IMR-90 (cell line): ENCODE data around the gene CUBN. TPM values are rescaled to one million over a fixed set of nuclear protein-coding genes. Genes with fewer than 3 reads are reported as not detected.
A peak's percentile ranks its signal among the peaks of the same experiment; 100 is the strongest.

Experiments used
- ATAC-seq: fragments of 200-7000 bp; cut with Tn5 transposase; 2 replicates; pipeline ENCODE4 v1.9.1; 2020; ENCODE audit warnings: low read depth, mild to moderate bottlenecking, moderate library complexity
- BruUV-seq: library from RNA; stranded (reverse); fragments of 400-500 nt; replicated peaks from 2 replicates; lab custom pipeline; 2021; lab: Mats Ljungman, UMichigan
- CTCF ChIA-PET: fragments of 300-600 bp; formaldehyde crosslinking; extraction: SDS; loops from one replicate; lab custom pipeline; 2021; ENCODE audit warnings: antibody characterized with exemption; lab: Yijun Ruan, JAX
- POLR2A ChIA-PET: fragments of 300-600 bp; sonication (Branson Sonifier 250); formaldehyde crosslinking; loops from one replicate; lab custom pipeline; 2022; ENCODE audit warnings: antibody characterized with exemption; ENCODE audit not compliant: unreplicated experiment; lab: Charles Lee
- DNase-seq: peaks from one replicate; pipeline ENCODE4 v3.0.0; 2013
- H2AFZ ChIP-seq: replicated peaks from 2 replicates; pipeline ENCODE3; 2013; ENCODE audit warnings: low read length, mild to moderate bottlenecking; ENCODE audit not compliant: poor library complexity
- H2AK5ac ChIP-seq: 2 replicates; pipeline ENCODE4 v1.6.1; 2013; ENCODE audit warnings: low read depth, low read length, inconsistent platforms
- H2AK9ac ChIP-seq: replicated peaks from 2 replicates; pipeline ENCODE3; 2013; ENCODE audit warnings: mild to moderate bottlenecking, low read depth, low read length, moderate library complexity; ENCODE audit not compliant: poor library complexity
- H2BK120ac ChIP-seq: 2 replicates; pipeline ENCODE4 v1.6.1; 2013; ENCODE audit warnings: low read depth, low read length, inconsistent platforms
- H2BK15ac ChIP-seq: 3 replicates; pipeline ENCODE4 v1.6.1; 2013; ENCODE audit warnings: low read depth, low read length, inconsistent platforms
- H2BK20ac ChIP-seq: 2 replicates; pipeline ENCODE4 v1.6.1; 2013; ENCODE audit warnings: low read depth, mild to moderate bottlenecking, inconsistent platforms, low read length, moderate library complexity
- H2BK5ac ChIP-seq: 2 replicates; pipeline ENCODE4 v1.6.1; 2013; ENCODE audit warnings: mild to moderate bottlenecking, low read depth, low read length, inconsistent platforms; ENCODE audit not compliant: poor library complexity, severe bottlenecking
- H3K14ac ChIP-seq: replicated peaks from 2 replicates; pipeline ENCODE4 v1.6.1; 2013; ENCODE audit warnings: low read depth, low read length, inconsistent platforms
- H3K18ac ChIP-seq: 2 replicates; pipeline ENCODE4 v1.6.1; 2013; ENCODE audit warnings: low read depth, low read length, control low read depth
- H3K23ac ChIP-seq: 2 replicates; pipeline ENCODE4 v1.6.1; 2013; ENCODE audit warnings: low read depth, low read length, inconsistent platforms
- H3K27ac ChIP-seq: 2 replicates; pipeline ENCODE4 v1.5.1; 2013; ENCODE audit warnings: mild to moderate bottlenecking, control low read depth, low read length; ENCODE audit not compliant: insufficient read depth
- H3K27me3 ChIP-seq: 2 replicates; pipeline ENCODE4 v1.6.1; 2013; ENCODE audit warnings: low read length; ENCODE audit not compliant: control insufficient read depth, insufficient read depth
- H3K36me3 ChIP-seq: 2 replicates; pipeline ENCODE4 v1.6.1; 2013; ENCODE audit warnings: low read length, mixed read lengths; ENCODE audit not compliant: control insufficient read depth, insufficient read depth
- H3K4ac ChIP-seq: 2 replicates; pipeline ENCODE4 v1.6.1; 2013; ENCODE audit warnings: low read depth, low read length, inconsistent platforms
- H3K4me1 ChIP-seq: 2 replicates; pipeline ENCODE4 v1.6.1; 2013; ENCODE audit warnings: low read length, mixed read lengths; ENCODE audit not compliant: control insufficient read depth, insufficient read depth
- H3K4me2 ChIP-seq: 2 replicates; pipeline ENCODE4 v1.6.1; 2013; ENCODE audit warnings: low read depth, mild to moderate bottlenecking, control low read depth, low read length, moderate library complexity
- H3K4me3 ChIP-seq: 2 replicates; pipeline ENCODE4 v1.5.1; 2013; ENCODE audit warnings: low read depth, mild to moderate bottlenecking, control low read depth, low read length, moderate library complexity; ENCODE audit not compliant: insufficient read depth
- H3K56ac ChIP-seq: 2 replicates; pipeline ENCODE4 v1.6.1; 2013; ENCODE audit warnings: low read length, inconsistent platforms; ENCODE audit not compliant: insufficient read depth; ENCODE audit errors: extremely low read depth
- H3K79me1 ChIP-seq, 2 experiments: 2 replicates each; pipeline ENCODE4 v1.6.1; 2013; ENCODE audit warnings: low read length in 2 of 2, inconsistent platforms in 1 of 2, low read depth in 1 of 2
- H3K9ac ChIP-seq: 2 replicates; pipeline ENCODE4 v1.6.1; 2013; ENCODE audit warnings: low read depth, low read length, control low read depth
- H3K9me1 ChIP-seq: 2 replicates; pipeline ENCODE4 v1.6.1; 2013; ENCODE audit warnings: low read length, inconsistent platforms; ENCODE audit not compliant: insufficient read depth
- H3K9me3 ChIP-seq: 2 replicates; pipeline ENCODE4 v1.6.1; 2013; ENCODE audit warnings: low read length; ENCODE audit not compliant: control insufficient read depth, insufficient read depth
- H4K20me1 ChIP-seq: 2 replicates; pipeline ENCODE4 v1.6.1; 2013; ENCODE audit warnings: low read length, inconsistent platforms; ENCODE audit not compliant: insufficient read depth
- H4K5ac ChIP-seq: 2 replicates; pipeline ENCODE4 v1.6.1; 2013; ENCODE audit warnings: mild to moderate bottlenecking, low read depth, low read length, control low read depth
- H4K8ac ChIP-seq, 2 experiments: 2 replicates each; pipeline ENCODE4 v1.6.1; 2013; ENCODE audit warnings: low read depth in 2 of 2, low read length in 2 of 2, control low read depth in 1 of 2, inconsistent platforms in 1 of 2
- H4K91ac ChIP-seq: 2 replicates; pipeline ENCODE4 v1.6.1; 2013; ENCODE audit warnings: low read depth, low read length, inconsistent platforms; ENCODE audit not compliant: insufficient read depth
- BHLHE40 ChIP-seq: fragments of 150-350 bp; IDR thresholded peaks from 2 replicates; pipeline ENCODE4 v1.6.1; 2016; ENCODE audit warnings: mild to moderate bottlenecking, low read depth, low read length
- CHD1 ChIP-seq: IDR thresholded peaks from 2 replicates; pipeline ENCODE4 v1.6.1; 2012; ENCODE audit warnings: low read depth, low read length, improper control_type of control experiment
- FOS ChIP-seq: fragments of 150-350 bp; IDR thresholded peaks from 2 replicates; pipeline ENCODE4 v1.6.1; 2016; ENCODE audit warnings: low read depth, low read length
- MAFK ChIP-seq: IDR thresholded peaks from 2 replicates; pipeline ENCODE4 v1.6.1; 2012; ENCODE audit warnings: low read depth, low read length, improper control_type of control experiment
- MAZ ChIP-seq: IDR thresholded peaks from 2 replicates; pipeline ENCODE4 v1.6.1; 2012; ENCODE audit warnings: low read depth, mild to moderate bottlenecking, low read length, improper control_type of control experiment, moderate library complexity, borderline replicate concordance
- NFE2L2 ChIP-seq: fragments of 150-350 bp; IDR thresholded peaks from 2 replicates; pipeline ENCODE4 v1.6.1; 2016; ENCODE audit warnings: low read depth, mild to moderate bottlenecking, low read length
- RAD21 ChIP-seq: IDR thresholded peaks from 2 replicates; pipeline ENCODE4 v1.6.1; 2012; ENCODE audit warnings: low read length, improper control_type of control experiment
- USF2 ChIP-seq: fragments of 150-350 bp; IDR thresholded peaks from 2 replicates; pipeline ENCODE4 v1.6.1; 2017; ENCODE audit warnings: mild to moderate bottlenecking, antibody characterized with exemption, low read length, low read depth
- WGBS, 2 experiments: methylation state at CpG; one replicate each; pipeline versions ENCODE4 v1.1.5 to v1.1.7; 2013; ENCODE audit warnings: missing lambda C conversion rate in 2 of 2; ENCODE audit not compliant: insufficient read length in 1 of 2; ENCODE audit errors: extremely low coverage in 2 of 2; 5-methylcytosine and 5-hydroxymethylcytosine counted together
- dilution Hi-C: fragments of 300-500 bp; cut with HindIII; formaldehyde crosslinking; loops from one replicate; pipeline ENCODE4 v1.14.3; 2018; ENCODE audit warnings: low sequenced_read_pairs; ENCODE audit not compliant: unreplicated experiment
- in situ Hi-C: fragments of 300-500 bp; cut with MboI; formaldehyde crosslinking; loops from 3 replicates; pipeline ENCODE4 v1.14.3; 2019; ENCODE audit warnings: low sequenced_read_pairs, inconsistent platforms, mixed read lengths
- intact Hi-C: fragments of 100-400 bp; cut with micrococcal nuclease; formaldehyde crosslinking; loops from 2 replicates; pipeline ENCODE4 v1.10.0; 2022
- polyA plus RNA-seq, 3 experiments: library from polyadenylated mRNA; depleted of rRNA; stranded (reverse); fragments of >200 nt; gene quantifications; 2 replicates each; pipeline ENCODE4 v1.2.3, GENCODE V29; 2012; ENCODE audit warnings: low replicate concordance in 1 of 3
- total RNA-seq: library from RNA; depleted of rRNA; stranded (reverse); fragments of >200 nt; gene quantifications from 2 replicates; pipeline ENCODE4 v1.2.3, GENCODE V29; 2012
- TF ChIP-seq, protein P1 (sequence below): conservative IDR thresholded peaks from 2 replicates; pipeline ENCODE4 v1.5.1; 2012; ENCODE audit warnings: mild to moderate bottlenecking, low read depth, low read length, improper control_type of control experiment
- TF ChIP-seq, protein P2 (sequence below): fragments of 150-350 bp; IDR thresholded peaks from 2 replicates; pipeline ENCODE4 v1.6.1; 2016; ENCODE audit warnings: low read depth, mild to moderate bottlenecking, low read length, moderate library complexity, borderline replicate concordance

Gene CUBN
- total and polyA plus RNA-seq, 2 of the 4 experiments (the other 2 are of a cell fraction): 0.19 to 0.54 TPM

GRCh38 chr10:16984242-16984641 is 145.4 kb downstream of the CUBN start:
- Histone ChIP-seq H2AK5ac (peak overlapping the region; percentile 72; the same call in 1 of the 2 replicates), H4K8ac (no peak overlapping the region), H2AK9ac (no peak overlapping the region), H4K5ac (no peak overlapping the region; the same call in 1 of the 2 replicates), H2BK120ac (peak overlapping the region; percentile 97; the same call in 1 of the 2 replicates), H3K9ac (no peak overlapping the region), H2BK15ac (peak overlapping the region; percentile 89; the same call in 1 of the 3 replicates), H3K18ac (peak overlapping the region; percentile 20; the same call in 1 of the 2 replicates), H3K27ac (no peak overlapping the region), H3K4ac (peak overlapping the region; percentile 36; the same call in 1 of the 2 replicates), H2AFZ (no peak overlapping the region), H3K14ac (0 out of 2 replicates have a peak overlapping the region, but pooled peaks have one; percentile 40), H4K91ac (peak overlapping the region; percentile 48; the same call in 1 of the 2 replicates), H3K79me1 (peaks cover 0 to 18% of the 10 kb centered on the region in 2 experiments; a peak in 2 of 4 replicates), H2BK5ac (no peak overlapping the region), H3K4me3 (no peak overlapping the region), H3K9me1 (peaks cover 17% of the 10 kb centered on the region), H4K20me1 (no peaks in the 10 kb centered on the region), H3K27me3 (no peaks in the 10 kb centered on the region), H2BK20ac (peak overlapping the region; percentile 72; the same call in 1 of the 2 replicates), H3K4me2 (no peak overlapping the region), H3K23ac (no peak overlapping the region), H3K4me1 (peaks cover 25% of the 10 kb centered on the region), H3K36me3 (no peaks in the 10 kb centered on the region), H3K9me3 (no peaks in the 10 kb centered on the region), H3K56ac (no peak overlapping the region)
- dilution Hi-C loops (no loop called here), in situ Hi-C loops (no loop called here), intact Hi-C loops (no loop called here)
- DNase-seq (no peak), ATAC-seq (no peak)
- POLR2A ChIA-PET: no interaction called here
- CTCF ChIA-PET: interaction anchor here (1.0 kb wide), 1 partner anchor 16 kb away, joined by 5 read pairs; no protein-coding TSS in a partner anchor
- TF ChIP-seq RAD21 (no peak), FOS (no peak), MAZ (no peak), USF2 (no peak), BHLHE40 (no peak), MAFK (no peak), NFE2L2 (no peak), CHD1 (no peak)
- TF ChIP-seq, protein P1, sequence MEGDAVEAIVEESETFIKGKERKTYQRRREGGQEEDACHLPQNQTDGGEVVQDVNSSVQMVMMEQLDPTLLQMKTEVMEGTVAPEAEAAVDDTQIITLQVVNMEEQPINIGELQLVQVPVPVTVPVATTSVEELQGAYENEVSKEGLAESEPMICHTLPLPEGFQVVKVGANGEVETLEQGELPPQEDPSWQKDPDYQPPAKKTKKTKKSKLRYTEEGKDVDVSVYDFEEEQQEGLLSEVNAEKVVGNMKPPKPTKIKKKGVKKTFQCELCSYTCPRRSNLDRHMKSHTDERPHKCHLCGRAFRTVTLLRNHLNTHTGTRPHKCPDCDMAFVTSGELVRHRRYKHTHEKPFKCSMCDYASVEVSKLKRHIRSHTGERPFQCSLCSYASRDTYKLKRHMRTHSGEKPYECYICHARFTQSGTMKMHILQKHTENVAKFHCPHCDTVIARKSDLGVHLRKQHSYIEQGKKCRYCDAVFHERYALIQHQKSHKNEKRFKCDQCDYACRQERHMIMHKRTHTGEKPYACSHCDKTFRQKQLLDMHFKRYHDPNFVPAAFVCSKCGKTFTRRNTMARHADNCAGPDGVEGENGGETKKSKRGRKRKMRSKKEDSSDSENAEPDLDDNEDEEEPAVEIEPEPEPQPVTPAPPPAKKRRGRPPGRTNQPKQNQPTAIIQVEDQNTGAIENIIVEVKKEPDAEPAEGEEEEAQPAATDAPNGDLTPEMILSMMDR: no peak
- TF ChIP-seq, protein P2, sequence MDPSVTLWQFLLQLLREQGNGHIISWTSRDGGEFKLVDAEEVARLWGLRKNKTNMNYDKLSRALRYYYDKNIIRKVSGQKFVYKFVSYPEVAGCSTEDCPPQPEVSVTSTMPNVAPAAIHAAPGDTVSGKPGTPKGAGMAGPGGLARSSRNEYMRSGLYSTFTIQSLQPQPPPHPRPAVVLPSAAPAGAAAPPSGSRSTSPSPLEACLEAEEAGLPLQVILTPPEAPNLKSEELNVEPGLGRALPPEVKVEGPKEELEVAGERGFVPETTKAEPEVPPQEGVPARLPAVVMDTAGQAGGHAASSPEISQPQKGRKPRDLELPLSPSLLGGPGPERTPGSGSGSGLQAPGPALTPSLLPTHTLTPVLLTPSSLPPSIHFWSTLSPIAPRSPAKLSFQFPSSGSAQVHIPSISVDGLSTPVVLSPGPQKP: no peak
- no TSS peak for BruUV-seq
- 100% methylated on average over 1 of the region's 3 CpGs; no CpG with 5 or more reads in 1 of the 2 experiments for WGBS, 2 experiments
